Endothelial cell of umbilical vein (primary cell): ENCODE measurements around the gene TRAPPC6A.

Experiments
- CTCF ChIP-seq, 2 donors: IDR thresholded peaks; 1 replicate in 1 of 2; 2 replicates in 1 of 2; pipeline ENCODE4 v1.5.1; 2011; ENCODE audit warnings: low read length in 2 of 2, mild to moderate bottlenecking in 2 of 2, moderate library complexity in 2 of 2, control low read depth in 1 of 2, inconsistent platforms in 1 of 2, low read depth in 1 of 2; ENCODE audit not compliant: insufficient read depth in 1 of 2; ENCODE audit errors: extremely low read depth in 1 of 2
- EZH2 ChIP-seq: IDR thresholded peaks from 2 replicates; pipeline ENCODE4 v1.6.1; 2012; ENCODE audit warnings: borderline replicate concordance, low read depth, mild to moderate bottlenecking, moderate library complexity, low read length, inconsistent platforms; ENCODE audit not compliant: severe bottlenecking
- FOS ChIP-seq: IDR thresholded peaks from 2 replicates; pipeline ENCODE4 v1.6.1; 2011; ENCODE audit warnings: mild to moderate bottlenecking, low read length, moderate library complexity, borderline replicate concordance; ENCODE audit not compliant: insufficient read depth
- GATA2 ChIP-seq: IDR thresholded peaks from 2 replicates; pipeline ENCODE4 v1.7.0; 2011; ENCODE audit warnings: low read depth, mild to moderate bottlenecking, moderate library complexity, mixed read lengths, low read length; ENCODE audit not compliant: insufficient read length, insufficient read depth
- JUN ChIP-seq: IDR thresholded peaks from 2 replicates; pipeline ENCODE4 v1.6.1; 2011; ENCODE audit warnings: borderline replicate concordance, low read depth; ENCODE audit not compliant: insufficient read length, insufficient read depth
- MAX ChIP-seq: IDR thresholded peaks from 2 replicates; pipeline ENCODE4 v1.6.1; 2011; ENCODE audit not compliant: insufficient read depth, insufficient read length
- MYC ChIP-seq: IDR thresholded peaks from one replicate; pipeline ENCODE4 v1.6.1; 2011; ENCODE audit warnings: mild to moderate bottlenecking, low read depth, low read length
- POLR2A ChIP-seq: IDR thresholded peaks from 2 replicates; pipeline ENCODE4 v1.6.1; 2012; ENCODE audit warnings: low read depth, mild to moderate bottlenecking, control low read depth, low read length
- POLR2AphosphoS5 ChIP-seq: IDR thresholded peaks from 2 replicates; pipeline ENCODE4 v1.6.1; 2012; ENCODE audit warnings: low read depth, mild to moderate bottlenecking, control low read depth, low read length, moderate library complexity; ENCODE audit not compliant: insufficient read depth

GRCh38 chr19:45140533-45140932 is 37.5 kb downstream of the TRAPPC6A start:
- TF ChIP-seq GATA2 (no peak), CTCF (IDR thresholded peaks at IDR 0.05; ENCODE audit: extremely low read depth in 1 of 2, insufficient read depth in 1 of 2, low read depth in 1 of 2, low read length in 2 of 2) (no peak), MYC (no peak), POLR2A (no peak), POLR2AphosphoS5 (no peak), EZH2 (no peak), FOS (no peak), MAX (no peak), JUN (no peak)
